ENCODE results near the gene SLC37A3.
A peak's percentile ranks its signal among the peaks of the same experiment; 100 is the strongest.
"Not testable (repeated sequence)": the region's sequence is repeated elsewhere in the genome, so short reads cannot be mapped to it uniquely, and the experiment has no call there.

SLC37A3 gene, protein sequence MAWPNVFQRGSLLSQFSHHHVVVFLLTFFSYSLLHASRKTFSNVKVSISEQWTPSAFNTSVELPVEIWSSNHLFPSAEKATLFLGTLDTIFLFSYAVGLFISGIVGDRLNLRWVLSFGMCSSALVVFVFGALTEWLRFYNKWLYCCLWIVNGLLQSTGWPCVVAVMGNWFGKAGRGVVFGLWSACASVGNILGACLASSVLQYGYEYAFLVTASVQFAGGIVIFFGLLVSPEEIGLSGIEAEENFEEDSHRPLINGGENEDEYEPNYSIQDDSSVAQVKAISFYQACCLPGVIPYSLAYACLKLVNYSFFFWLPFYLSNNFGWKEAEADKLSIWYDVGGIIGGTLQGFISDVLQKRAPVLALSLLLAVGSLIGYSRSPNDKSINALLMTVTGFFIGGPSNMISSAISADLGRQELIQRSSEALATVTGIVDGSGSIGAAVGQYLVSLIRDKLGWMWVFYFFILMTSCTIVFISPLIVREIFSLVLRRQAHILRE

GRCh38 chr7:140397784-140398750 lies at the start of gene SLC37A3:
Gene SLC37A3, minus strand, starts transcription at chr7:140398530. Its CDS starts 16,004 bp downstream, at chr7:140382526.
- DNase-seq (ENCODE audit: low spot score), result peak; percentile 92
- no peak for FAIRE-seq

DNA sequence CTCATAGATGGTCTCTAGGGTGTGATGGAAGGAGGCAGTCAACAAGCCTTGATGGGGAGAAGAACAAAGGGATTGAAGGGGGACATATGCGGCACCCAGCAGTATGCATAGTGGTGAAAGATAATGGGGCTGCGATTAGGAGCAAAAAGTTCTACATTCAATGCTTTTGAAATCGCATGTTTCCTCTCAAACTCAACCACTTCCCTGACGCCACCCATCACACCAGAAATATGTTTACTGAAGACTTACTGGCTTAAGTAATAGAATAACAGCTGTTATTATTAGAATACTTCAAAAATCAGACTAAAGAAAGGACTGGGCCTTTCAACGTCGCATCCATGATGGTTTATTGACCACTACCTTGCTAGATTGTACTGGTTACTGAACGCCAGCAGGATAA lies 49.5 kb upstream of the SLC37A3 start:
- FAIRE-seq (no peak), DNase-seq (ENCODE audit: low spot score) (no peak)

DNA sequence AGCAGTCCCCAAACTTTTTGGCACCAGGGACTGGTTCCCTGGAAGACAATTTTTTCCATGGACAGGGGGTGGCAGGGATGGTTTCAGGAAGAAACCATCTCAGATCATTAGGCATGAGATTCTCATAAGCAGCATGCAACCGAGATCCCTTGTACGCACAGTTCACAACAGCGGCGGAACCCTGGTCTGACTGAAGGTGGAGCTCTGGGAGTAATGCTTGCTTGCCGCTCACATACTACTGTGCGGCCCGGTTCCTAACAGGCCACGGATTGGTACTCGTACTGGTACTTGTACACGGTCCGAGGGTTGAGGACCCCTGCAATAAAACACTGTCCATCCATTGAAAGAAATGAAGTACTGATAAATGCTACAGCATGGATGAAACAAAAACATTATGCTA lies 48.1 kb upstream of the SLC37A3 start:
- FAIRE-seq (no peak), DNase-seq (ENCODE audit: low spot score) (no peak)

GRCh38 chr7:140441519-140441918 lies 43.2 kb upstream of the SLC37A3 start:
- DNase-seq (ENCODE audit: low spot score) (no peak), FAIRE-seq (no peak)

DNA sequence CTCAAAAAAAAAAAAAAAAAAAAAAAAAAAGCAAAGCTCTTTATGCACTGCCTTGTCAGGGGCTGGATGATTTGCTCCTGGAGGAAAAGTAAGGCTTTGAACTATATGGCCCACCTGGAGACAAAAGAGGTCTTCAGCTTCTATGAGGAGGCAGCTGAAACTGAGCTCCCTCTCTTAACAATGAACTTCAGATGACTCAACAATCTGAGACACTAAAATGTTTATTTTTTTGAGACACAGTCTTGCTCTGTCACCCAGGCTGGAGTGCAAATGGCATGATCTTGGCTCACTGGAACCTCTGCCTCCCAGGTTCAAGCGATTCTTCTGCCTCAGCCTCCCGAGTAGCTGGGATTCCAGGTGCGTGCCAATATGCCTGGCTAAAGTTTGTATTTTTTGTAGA lies 42.3 kb upstream of the SLC37A3 start:
- FAIRE-seq (no peak), DNase-seq (ENCODE audit: low spot score) (no peak)

DNA sequence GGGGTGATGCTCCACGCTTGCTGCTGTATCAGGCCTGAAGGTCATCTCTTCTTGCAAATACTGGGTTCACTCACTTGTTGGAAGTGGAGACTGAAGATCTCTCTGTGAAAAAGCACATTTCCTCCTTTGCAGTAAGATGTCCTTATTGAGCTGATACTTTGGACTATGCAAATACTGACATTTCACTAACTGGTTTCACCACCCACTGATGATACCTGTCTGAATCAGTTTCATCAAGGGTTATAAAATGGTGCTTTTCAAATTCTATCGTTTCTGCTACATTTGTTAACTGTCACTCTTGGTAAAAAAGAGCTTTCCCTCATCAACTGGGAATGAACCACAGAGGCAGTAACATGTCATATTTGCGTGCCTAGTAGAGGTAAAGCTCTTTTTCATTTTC lies 41.0 kb upstream of the SLC37A3 start:
- FAIRE-seq (no peak), DNase-seq (ENCODE audit: low spot score) (no peak)

- FAIRE-seq (no peak), DNase-seq (ENCODE audit: low spot score) (no peak)
Observed at GRCh38 chr7:140435252-140435895, 37.0 kb upstream of the SLC37A3 start.

- DNase-seq (ENCODE audit: low spot score), result no peak
- no peak for FAIRE-seq
Observed at GRCh38 chr7:140433396-140433795, 35.1 kb upstream of the SLC37A3 start.

GRCh38 chr7:140426130-140426529 lies 27.8 kb upstream of the SLC37A3 start:
- no peak for FAIRE-seq
- DNase-seq (ENCODE audit: low spot score), result no peak

GRCh38 chr7:140425718-140426117 lies 27.4 kb upstream of the SLC37A3 start:
- no peak for FAIRE-seq
- no peak for DNase-seq (ENCODE audit: low spot score)

- no peak for DNase-seq (ENCODE audit: low spot score)
- FAIRE-seq, result no peak
Observed at GRCh38 chr7:140423501-140423900, 25.2 kb upstream of the SLC37A3 start.

DNA sequence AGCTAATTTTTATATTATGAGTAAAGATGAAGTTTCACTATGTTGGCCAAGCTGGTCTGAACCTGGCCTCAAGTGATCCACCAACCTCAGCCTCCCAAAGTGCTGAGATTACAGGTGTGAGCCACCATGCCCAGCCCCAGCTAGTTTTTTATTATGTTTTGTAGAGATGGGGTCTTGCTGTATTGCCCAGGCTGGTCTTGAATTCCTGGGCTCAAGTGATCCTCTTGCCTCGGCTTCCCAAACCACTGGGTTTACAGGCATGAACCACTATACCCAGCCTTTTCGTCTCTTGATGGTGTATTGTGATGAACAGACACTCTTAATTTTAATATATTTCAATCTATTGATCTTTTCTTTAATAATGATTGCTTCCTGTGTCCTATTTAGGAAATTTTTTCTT lies 23.2 kb upstream of the SLC37A3 start:
- FAIRE-seq (no peak), DNase-seq (ENCODE audit: low spot score) (no peak)

- DNase-seq (ENCODE audit: low spot score), result no peak
- no peak for FAIRE-seq
Observed at GRCh38 chr7:140418653-140419052, 20.3 kb upstream of the SLC37A3 start.

DNA sequence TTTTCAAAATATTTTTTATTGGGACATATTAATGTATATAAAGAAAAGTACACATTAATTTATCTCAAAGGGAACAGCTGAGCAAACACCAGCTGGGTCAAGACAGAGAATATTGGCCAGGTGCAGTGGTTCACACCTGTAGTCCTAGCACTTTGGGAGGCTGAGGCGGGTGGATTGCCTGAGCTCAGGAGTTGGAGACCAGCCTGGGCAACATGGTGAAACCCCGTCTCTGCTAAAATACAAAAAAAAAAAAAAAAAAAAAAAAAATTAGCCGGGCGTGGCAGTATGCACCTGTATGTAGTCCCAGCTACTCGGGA lies 19.8 kb upstream of the SLC37A3 start:
- FAIRE-seq; DNase-seq (ENCODE audit: low spot score): not testable (repeated sequence)

DNA sequence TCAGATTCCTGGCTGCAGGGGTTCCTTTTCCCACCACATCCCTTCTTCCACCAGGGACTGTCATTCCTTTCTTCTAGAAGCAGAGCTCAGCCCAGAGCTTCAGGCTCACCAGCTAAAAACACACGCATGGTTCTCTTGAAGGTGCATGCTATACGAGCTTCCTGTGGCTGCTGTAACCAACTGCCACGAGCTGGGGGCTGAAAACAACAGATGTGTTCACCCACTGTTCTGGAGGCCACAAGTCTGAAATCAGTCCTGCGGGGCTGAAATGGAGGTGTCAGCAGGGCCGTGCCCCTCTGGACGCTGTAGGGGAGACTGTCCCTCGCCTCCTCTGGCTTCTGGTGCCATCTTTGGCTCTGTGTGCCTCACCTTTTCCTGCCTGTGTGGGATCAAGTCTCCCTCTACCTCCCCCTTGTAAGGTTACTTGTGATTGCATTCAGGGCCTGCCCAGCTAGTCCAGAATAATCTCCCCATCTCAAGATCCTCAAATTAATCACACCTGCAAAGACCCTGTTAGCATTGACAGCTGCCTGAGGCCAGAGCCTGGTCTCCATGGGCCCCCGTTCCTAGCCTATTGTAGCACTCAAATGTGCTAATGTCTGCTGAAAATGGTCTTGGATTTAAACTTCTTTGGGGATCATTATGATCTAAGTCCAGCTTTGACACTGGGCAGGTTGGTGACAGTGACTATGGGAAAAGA lies 19.3 kb upstream of the SLC37A3 start:
- DNase-seq (ENCODE audit: low spot score), result no peak
- FAIRE-seq, result no peak

- DNase-seq (ENCODE audit: low spot score), result no peak
- FAIRE-seq, result no peak
Observed at GRCh38 chr7:140416560-140416959, 18.2 kb upstream of the SLC37A3 start.

- not testable (repeated sequence) for FAIRE-seq
Observed at GRCh38 chr7:140415816-140416215, 17.5 kb upstream of the SLC37A3 start.

DNA sequence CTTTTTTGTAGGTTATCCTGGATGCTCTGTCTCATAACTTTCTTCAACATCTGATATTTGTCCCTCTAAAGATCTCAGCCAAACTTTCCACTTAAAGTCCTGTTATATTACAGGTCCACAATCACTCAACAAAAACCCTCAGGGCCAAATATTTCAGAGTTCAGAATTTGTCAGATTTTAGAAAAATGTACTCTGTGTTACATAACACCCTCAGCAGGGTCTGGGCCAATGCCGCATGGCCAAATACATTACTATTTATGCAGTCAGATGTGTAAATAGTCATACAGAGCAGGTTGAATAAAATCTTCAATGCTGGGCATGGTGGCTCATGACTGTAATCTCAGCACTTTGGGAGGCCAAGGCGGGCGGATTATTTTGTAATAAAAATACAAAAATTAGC lies 17.0 kb upstream of the SLC37A3 start:
- DNase-seq (ENCODE audit: low spot score) (no peak), FAIRE-seq (no peak)

More at GRCh38 chr7:140415816-140416215, 17.5 kb upstream of the SLC37A3 start:
- DNase-seq (ENCODE audit: low spot score), result not testable (repeated sequence)

DNA sequence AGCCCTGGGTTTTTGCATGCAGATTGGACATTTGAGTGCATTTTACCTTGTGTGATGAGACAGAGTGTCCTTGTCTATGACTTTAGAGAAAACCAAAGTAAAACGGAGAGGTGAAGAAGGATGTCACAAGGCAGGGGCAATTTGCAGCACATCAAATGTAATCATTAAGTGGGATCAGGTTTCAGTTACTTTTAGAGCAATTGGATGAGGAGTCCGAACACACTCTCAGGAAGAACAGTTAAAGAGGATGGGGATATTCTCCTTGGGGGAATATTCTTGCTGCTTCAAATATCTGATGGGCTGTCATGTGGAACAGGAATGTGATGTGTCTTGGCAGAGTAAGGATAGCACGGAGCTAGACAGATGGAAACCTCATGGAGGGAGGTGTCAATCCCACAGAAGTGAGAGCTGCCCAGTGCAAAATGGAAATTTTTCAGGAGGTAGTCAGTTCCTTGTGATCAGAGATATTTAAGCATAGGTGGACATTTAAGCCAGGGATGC lies 6.3 kb upstream of the SLC37A3 start:
- DNase-seq (ENCODE audit: low spot score), result no peak
- FAIRE-seq, result no peak

DNA sequence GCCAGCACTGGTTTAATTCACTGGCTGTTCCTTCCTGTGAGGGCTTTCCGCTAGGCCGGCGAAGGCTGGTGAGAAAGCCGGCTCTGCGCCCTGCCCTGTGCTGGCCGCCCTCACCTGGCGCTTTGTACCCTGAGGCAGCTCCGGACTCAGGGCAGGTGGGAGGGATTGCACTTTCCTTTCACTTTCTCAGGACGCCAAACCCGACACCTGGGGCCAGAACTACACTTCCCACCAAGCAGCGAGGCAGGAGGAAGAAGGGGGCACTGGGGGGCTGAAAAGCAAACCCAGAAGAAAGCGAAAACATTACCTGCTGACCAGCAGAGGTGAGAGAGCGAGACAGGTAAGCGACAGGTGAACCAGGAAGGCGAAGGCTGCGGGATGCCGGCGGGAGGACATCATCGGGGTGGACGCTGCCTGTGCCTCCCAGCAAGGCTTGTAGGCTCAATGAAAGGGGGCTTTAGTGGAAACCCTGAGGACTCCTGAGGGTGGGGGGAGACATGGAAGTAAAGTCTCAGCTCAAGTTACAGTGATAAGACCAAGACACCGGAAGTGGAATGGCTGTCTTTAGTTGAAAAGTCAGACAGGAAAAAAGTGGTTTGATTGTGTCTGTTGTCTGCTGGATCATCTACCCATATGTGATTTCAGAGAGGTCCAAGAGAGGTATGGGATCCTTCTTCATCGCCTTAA lies 5.7 kb upstream of the SLC37A3 start, which contains the start of gene RAB19:
TSS of gene RAB19 (plus strand) at position 181 of the 687 bp plus-strand sequence. CDS start 3,589 bp downstream, outside the sequence.
- no peak for DNase-seq (ENCODE audit: low spot score)
- FAIRE-seq, result no peak
